Embryonic facial prominence (tissue), 1 donor: ENCODE measurements around the gene HBS1L.

Experiments used
- DNase-seq: peaks from one replicate; pipeline ENCODE4 v3.0.0-alpha.2; 2016; ENCODE audit errors: extremely low spot score

The HBS1L gene

DNA sequence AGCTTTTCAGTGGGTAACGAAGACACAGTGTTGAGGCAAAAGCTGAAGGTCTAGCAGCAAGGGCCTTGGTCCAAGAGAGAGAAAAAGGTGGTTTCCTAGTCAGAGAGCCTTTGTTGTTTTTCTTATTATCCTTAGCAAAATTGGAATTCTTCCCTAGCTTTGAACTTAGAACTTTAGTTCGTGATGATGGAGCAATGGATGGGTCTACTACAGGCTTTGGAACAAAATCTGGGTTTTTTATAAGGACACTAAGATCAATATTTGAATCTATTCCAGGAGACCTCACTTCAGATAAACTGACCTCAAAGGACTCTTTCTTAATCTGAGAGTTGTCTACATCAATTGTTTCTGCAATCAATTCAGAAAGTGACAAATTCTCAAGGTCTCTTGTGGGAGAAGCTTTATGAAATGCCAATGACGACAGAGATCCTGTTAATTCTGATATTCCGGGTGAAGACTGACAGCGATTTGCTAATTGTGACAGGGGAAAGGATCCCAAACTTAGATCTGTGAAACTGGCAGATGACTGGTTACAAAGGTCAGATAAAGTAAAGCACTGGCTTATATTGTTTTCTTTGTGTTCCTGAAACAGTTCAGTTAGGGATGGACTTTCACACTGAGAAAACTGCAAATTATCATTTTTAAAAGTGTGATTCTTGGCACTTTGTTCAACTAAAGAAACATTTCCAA is 17.7 kb downstream of the HBS1L start:
- no peak for DNase-seq

DNA sequence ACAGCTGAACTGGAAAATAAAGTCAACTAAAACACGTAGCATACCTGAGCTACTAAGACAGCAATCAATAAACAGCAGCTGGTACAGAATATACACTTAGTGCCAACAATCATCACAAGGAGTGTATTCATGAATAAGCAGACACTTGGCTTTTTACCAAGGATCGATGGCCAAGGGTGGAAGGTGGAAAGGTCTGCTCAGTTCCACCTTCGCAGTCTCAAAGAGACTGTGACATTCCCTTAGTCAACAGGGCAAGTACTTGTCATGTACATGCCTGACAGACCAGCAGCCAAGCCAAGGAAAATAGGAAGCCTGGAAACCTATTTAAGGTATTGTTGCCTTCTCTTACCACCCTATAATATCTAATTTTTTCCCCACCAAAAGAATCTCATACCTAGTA is 21.4 kb downstream of the HBS1L start:
- DNase-seq, result no peak

DNA sequence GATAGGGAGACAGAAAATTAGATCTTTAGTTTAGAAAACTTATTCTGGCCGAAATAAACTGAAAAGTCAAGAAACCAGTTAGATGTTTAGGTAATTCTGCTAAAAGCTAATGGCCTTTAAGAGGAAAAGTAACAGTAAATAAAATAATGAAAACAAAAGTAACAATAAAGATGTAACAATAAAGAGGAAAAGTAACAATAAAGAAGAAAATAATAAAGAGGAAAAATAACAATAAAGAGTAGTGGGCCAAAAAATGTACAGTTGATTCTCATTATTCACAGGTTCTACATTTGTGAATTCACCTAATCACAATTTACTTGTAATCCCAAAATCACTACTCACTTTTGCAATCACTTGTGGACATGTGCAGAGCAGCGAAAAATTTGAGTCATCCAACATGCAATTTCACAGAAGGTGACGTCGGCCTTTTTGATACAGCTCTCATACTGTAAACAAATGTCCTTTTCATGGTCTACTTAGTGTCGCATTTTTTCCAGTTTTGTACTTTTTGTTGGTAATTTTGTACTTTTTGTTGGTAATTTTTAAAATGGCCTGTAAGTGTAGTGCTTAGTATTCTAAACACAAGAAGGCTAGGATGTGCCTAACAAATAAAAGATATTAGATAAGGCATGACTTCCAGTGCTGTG is 24.0 kb downstream of the HBS1L start:
- no peak for DNase-seq

DNA sequence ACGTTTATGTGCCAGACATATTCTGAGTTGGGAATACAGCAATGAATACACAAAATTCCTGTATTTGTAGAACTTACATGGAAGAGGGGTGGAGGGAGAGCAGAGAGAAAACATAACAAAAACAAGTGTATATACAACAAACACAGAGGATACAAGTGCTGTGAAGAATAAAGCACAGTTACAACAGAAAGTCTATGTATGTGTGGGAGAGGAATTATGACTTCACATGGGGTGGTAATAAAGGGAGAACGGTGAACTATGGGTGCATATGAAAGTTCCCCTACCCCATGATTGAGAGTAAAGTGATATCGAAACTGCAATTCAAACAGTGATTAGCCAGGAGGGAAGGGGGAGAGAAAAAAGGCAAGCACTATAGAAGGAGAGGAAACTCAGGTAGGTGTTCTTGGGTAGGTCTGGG is 24.6 kb downstream of the HBS1L start:
- no peak for DNase-seq

DNA sequence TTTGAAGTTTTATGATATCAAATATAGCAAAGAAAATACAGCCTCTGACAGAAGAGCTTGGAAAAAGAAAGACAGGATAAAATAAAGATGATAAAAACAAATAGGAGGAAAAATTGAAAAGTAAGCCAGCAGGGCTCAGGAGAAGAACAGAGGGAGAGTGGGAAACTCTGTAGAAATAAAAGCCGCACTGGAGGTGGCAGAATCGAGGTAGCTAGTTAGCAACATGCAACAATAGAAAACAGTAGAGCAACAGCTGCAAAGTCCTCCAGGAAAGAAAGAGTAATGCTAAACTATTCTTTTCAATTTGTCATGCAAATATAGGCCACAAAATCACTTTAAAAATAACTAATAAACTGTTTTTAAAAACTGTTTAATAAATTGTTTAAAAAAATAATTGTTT is 28.8 kb downstream of the HBS1L start:
- no peak for DNase-seq

DNA sequence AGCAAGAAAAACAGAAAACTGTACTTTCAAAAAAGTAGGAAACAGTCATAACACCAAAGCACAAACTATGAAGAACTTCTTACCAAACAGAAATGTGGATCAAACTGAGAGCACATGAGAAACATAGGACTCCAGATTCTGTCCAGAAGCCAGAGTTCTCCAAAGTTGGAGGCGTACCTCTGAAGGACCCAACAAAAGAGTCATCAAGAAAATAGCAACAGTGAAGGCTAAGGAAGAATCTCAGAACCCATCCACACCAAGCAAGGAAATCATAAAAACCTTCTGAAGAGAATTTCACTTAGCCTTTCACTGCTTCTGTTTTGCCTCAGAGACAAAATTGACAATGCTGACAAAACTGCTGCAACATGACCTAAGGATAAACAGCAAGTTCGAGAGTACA is 29.4 kb downstream of the HBS1L start:
- DNase-seq, result no peak

DNA sequence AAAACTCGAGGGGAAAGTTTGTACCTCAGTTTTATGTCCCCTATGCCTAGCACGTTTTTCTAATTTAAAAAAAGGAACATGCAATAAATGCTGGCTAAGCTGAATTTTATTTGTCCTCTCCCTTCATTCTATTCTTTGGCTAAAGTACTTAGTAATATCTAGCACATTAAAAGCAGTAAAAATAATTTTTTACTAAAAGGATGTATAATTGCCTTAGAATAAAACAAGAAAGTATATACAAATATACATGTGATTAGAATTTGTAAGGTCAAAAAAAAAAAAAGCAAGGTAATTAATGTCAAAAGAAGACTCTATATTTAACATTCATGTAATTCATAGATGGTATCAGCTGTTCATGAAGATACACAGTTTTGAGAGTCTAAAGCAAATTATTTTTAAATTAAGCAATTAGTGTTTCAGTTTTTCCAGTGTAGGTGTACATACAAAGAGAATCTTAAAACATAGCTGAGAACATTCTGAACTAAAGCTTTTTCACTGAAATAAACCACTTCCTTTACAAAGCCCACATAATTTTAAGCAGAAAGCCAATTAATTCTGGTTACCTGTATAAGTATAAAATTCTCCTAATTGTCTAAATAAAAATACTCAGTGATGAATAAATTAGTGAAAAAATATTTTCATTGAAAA is 32.4 kb downstream of the HBS1L start:
- DNase-seq, result no peak

DNA sequence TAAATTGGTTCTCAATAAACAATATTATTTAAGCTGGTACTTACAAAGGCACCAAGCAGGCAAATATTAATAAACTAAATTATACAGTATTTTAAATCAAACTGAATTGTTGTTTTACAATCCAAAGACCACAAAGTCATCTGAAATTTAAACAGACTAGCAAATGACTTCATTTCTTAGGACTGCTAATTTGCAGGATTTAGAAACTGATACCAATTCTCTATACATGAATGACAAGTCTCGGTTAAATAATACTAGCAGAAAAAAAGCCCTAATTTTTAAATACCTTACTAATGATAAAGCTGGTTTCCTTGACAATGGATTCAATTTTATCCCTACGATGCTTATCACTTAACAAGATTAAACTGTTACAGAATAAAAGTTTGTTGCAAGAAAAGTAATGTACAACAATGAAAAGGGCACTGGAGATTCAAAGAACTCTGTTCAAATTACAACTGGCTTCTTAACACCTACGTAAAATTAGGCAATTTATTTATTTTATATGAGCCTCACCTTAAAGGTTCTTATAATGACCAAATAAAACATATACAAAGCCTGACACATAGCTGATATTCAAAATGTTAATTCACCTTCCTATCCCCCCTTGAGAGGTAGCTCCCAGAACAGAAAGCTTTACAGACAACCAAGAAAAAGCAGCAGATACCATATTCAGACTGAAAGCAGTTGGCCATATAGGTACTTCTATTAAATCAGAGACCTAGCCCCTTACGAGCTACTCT is 33.1 kb downstream of the HBS1L start:
- DNase-seq, result no peak

DNA sequence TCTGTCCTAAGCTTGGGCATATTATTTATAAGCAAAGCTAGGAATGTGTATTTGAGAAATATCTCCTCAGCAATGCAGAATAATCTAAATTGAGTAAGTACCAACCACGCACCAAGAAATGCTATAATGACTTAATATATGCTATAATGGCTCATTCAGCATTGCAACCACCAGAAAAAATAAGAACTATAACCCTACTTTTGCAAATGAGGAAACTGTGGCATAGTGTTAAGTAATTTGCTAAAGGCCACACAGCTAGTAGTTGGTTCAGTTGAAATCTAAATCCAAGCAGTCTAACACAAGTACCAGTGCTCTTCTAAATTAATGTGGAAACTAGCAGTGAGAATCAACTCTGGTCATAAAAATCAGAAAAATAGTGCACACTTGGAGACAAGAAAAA is 35.7 kb downstream of the HBS1L start:
- no peak for DNase-seq

DNA sequence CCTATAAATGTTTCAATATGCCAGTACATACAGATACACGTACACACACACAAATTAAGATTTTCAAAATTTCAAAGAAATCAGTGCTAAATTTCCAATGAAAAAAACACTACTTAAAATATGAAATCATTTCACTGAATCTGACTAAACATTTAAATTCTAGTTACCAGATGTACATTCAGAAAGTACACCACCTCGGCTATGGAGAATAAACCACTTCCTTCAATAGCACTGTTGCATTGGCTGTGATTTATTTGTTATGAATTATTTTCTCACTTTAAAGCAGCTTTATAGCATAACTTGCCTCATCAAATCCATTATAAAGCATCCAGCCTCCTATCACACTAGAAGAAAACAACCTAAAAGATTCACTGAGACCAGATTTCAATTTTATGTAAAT is 36.6 kb downstream of the HBS1L start:
- no peak for DNase-seq

DNA sequence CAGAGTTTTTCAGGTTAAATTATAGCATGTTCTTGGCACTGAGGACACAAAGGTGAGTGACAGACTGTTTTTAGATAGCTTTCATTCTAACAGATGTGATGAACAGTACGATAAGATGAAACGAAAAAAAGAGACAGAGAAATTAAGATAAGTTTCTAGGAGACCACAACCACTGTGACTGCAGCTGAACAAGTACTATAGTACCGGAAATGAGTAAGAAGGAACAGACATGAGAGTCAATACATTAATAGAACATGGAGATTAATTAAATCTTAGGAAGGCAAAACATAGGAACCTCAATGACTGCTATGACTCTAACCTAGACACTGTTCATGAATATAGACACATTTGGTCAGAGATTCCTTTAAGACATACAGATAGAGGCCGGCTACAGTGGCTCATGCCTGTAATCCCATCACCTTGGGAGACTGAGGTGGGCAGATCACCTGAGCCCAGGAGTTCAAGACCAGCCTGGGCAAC is 40.2 kb downstream of the HBS1L start:
- no peak for DNase-seq

DNA sequence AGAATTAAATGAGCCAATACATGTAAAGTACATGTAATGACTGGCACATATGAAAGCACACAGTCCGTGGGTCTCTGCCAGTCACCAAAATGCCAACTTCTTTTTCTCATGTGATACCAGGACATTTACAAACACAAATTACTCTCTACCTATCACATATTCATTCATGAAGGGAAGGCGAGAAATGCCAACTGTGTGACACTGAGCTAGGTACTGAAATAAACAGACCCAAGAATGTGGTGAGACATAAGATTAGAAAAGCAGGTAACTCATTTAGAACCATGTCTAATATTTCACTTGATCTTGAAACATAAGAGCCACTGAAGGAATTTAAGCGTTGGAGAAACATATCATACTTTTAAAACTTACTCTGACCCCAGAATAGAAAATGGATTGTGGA is 41.4 kb downstream of the HBS1L start:
- no peak for DNase-seq

DNA sequence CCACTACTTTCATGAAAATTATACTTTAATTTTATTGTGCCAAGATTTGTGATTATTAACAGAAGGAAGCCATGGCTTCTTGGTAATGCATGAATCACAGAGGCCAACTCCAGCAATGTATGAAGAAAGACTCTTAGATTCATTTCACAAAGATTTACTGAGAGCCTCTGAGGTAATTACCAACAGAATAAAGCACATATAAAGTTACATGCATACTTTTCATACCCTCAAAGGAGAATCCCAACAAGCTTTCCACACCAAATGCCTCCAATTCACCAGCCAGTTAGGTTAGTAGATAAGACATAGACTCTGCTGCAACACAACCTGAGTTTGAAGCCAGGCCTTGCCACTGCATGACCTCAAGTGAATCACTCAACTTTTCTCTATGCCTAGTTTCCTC is 41.9 kb downstream of the HBS1L start:
- DNase-seq, result no peak

DNA sequence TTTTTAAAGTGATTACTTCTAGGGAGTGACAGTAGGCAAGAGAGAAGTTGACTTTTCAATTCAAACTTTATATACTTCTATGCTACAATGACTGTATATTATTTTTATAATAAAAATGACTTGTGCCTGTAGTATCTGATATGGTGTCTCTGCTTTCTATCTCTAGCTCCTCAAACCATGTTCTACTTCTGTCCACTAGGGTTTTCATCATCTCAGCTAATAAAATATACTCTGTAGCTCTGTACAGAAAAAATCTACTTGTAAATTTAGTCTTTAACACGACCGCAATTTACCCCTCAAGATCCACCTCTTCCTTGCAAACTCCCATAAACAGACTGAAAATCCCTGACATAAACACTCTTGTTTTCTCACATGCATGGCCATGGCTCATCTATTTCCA is 42.3 kb downstream of the HBS1L start:
- no peak for DNase-seq

DNA sequence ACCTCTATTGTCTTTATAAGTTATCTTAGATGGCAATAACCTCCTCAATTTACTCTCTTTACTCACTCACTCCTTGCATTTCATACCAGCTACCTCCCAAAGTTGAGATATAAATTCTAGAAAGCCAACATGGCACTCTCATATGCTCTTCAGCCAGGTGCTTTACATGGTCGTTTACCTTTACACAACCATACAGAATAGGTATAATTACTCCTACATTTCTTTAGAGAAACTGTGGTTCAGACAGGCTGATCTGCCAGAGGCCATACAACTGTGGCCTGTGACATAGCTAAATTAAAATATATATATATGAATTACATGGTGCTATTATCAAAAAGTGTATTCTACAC is 45.7 kb downstream of the HBS1L start:
- no peak for DNase-seq

DNA sequence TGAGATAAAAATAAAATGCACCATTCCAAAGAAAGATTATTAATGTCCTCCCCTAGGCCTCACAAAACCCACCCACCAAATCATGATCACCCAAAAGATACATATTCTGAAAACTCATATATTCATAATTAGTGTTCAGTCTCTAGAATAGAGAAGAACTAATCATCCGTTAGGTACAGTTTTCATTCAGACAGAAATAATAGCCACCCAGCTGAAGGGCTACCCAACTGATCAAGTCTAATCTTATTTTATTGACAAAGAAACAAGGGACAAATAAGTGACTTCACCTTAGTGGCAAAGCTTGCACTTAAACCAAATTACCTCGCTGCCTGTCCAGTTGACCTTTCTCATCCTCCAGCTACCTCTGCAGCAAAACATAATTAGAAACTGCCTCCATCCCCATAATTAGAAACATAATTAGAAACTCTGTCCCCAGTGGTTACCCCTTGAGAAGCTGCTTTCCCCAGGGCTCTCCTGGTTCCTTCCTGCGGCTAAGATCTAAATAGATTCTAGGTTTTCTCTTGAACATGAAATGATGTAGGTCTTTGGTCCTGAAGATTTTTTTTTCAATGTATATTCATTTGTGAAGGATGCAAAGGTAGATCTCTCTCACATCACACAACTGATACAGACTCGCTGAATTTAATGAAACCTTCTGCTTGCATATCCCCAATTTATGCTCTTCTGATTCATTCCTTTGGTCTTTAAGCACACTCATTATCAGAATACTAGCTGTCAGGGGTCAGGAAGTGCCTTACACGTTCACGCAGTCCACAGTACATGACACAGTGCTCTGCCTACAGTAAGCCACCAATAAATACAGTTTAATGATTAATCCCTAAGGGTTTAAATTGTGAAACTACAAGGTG is 46.3 kb downstream of the HBS1L start:
- no peak for DNase-seq

DNA sequence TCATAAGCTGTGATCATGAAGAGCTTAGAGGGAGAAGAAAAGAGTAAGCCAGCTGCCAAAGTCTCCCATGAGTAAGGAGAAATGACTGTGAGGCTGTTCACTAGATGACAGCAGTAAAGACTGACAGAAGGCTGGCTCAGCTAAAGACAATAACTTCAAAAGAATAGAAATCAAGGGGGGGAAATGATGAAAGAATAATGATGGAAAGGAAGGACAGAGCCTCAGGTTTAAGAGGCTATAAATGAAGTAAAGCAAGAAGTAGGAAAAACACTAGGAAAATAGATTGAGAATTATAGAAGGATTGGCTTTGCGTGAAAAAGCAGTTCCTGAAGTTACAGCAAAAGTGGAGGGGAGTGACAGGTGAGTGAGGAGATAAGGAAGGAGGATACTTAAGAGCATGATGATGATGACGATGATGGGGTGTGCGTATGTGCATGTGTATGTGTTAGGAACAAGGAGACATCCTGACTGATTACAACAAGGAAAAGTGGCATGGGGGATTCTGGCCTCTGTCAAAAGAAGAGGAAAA is 48.2 kb downstream of the HBS1L start:
- no peak for DNase-seq

DNA sequence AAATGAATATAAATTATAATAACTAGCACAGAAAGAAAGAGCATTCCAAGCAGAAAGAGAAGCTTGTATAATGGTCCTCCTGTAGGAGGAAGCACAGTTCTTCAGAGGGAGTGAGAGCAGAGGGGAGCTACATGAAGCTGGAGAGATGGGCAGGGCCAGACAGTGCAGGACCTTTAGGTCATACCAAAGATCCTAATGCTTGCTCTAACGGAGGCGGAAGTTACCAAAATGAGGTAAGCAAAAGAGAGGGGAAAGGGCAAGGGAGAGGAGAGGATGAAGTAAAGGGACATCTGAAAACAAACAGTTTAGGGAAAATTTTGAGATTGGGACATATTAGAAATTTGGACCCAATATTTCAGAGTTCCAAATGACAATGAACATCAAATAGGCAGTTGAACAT is 50.2 kb downstream of the HBS1L start:
- DNase-seq, result no peak

DNA sequence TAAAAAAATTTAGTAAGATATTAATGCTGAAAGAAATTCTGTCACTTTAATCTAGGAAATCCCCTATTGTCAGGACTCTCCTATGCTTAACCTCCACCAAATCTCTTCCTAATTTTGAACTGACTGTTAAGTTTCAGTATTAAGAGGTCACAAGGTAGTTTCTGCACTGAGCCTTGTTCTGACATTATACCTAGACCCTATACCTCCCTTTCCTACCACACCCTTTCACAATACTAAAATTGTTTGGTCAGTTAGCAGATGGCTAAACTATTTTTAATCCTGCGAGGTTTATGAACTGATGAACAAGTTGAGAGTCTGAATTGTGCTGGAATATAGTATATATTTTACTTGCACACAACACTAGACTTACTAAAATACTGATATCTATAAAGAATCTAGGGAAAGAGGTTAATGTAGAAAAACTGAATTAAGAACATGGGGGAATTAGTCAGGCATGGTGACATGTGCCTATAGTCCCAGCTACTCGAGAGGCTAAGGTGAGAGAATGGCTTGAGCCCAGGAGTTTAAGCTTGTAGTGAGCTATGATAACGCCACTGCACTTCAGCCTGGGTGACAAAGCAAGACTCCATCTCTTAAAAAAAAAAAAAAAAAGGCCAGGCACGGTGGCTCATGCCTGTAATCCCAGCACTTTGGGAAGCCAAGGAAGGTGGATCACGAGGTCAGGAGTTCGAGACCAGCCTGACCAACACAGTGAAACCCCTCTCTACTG is 51.5 kb downstream of the HBS1L start:
- no peak for DNase-seq

DNA sequence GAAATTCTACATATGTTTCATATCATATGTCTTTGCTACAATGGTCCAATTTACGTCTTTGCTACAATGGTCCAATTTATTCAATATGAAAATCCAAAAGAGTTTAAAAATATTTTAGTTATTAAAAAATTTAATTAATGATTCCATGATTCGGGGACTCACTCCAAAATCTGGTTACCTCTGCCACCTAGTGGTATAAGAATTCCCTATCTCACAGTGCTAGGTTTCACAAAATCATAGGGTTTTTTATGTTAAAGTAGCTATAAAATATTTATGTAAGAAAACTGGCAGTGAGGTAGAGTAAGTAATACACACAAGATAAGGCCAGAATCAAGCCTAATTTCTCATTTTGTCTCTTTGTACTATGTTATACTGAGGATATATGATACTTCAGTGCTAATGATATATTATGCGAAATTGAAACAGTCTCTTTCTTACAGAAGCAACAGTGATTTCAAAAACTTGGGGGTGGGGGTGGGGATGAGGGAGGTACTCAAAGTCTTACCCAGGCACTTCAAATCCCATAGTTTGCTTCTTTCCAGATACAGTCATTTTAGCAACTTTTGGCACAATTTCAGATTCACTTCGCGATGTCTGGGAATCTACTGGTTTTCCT is 52.3 kb downstream of the HBS1L start:
- DNase-seq, result no peak
